GM19035 (cell line): ENCODE measurements around the gene RBM28.
A peak's percentile ranks its signal among the peaks of the same experiment; 100 is the strongest.

ENCODE experiments used
- ATAC-seq: cut with Tn5 transposase; IDR thresholded peaks from one replicate; pipeline ENCODE4 v1.9.1; 2021; ENCODE audit not compliant: unreplicated experiment

Gene RBM28

GRCh38 chr7:128343554-128344430 is at the start of gene RBM28:
Gene RBM28 (minus strand): TSS chr7:128343908. CDS start chr7:128343793, 115 bp downstream.
- peak; percentile 96 for ATAC-seq

GRCh38 chr7:128392446-128393327 is 49.0 kb upstream of the RBM28 start:
- no peak for ATAC-seq

DNA sequence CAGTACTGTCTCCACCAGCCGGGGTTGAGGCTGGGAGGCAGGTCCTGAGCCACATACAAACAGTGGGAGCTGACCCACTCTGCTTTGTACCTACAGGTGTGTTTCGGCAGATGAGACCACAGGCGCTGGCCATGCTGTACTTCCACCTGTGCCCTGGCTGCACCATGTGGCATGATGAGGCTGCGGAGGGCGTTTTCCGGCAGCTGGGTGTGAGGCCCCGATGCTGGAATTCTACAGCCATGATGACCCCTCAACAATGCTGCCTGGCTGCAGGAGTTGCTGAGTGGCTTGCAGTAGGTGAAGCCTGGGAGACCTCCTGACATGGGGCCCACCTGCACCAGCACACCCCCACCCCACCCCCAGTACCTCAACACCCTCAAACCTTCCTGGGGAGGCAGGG is 48.1 kb upstream of the RBM28 start:
- no peak for ATAC-seq

DNA sequence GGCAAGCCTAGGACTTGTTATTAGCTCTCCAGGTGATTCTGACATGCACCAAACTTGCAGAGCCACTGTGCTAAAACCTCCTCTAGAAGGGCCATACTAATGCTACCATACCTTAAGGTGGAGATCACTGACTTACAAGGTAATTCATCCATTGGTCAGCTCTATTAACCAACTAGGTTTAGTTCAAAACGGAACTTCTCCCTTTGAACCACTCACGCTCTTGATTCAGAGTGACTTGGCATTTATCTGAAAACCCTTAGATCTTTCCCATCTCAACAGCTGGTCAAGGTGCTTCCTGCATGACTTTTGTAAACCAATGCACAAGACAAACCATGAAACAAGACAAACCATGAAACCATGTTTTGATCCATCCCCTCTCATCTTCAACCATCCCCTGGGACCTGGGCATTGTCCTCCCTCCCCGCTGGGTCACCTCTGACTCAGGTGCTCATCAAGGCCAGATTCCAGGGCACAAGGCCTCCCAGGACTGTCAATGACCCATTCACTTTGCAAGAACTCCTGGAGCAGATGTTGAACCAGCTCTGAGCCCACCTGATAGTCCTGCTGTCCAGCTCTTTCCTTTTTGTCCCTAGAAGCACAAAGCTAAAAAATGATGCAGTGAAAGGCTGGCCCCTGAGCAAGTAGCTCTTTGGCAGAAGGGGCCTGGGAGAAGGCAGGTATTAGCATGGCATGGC is 47.3 kb upstream of the RBM28 start:
- ATAC-seq, result no peak

DNA sequence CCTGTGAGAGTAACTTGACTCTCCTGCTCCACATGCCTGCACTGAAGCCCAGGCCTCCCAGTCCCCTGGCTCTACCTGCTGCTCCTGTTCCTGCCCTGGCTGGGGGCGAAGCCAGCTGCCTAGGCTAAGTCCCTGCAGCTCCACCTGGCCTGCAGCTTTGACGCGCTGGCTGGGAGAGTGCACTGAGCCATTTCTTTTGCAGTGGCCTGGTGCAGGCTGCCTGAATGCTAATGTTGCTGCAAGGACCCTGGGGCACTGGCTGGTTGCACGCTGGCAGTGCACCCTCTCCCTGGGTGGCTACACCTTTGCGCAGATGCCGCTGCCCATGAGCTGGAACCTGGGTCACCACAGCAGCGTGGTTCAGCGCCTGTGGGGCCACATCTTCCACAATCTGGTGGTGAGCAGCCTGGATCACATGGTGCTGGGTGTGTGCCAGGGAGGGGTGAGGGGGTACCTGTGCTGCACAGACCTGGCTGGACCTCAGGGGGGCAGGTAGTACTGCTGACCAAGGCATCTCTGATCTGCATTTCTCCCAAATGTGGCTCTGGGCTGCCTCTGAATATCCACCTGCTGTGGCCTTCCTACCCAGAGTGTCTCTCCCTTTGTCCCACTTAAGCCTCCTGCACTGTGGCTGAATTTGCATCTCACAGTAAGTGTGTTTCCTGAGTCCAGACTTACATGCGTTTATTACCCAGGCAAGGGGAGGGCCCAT is 46.1 kb upstream of the RBM28 start:
- ATAC-seq, result no peak

DNA sequence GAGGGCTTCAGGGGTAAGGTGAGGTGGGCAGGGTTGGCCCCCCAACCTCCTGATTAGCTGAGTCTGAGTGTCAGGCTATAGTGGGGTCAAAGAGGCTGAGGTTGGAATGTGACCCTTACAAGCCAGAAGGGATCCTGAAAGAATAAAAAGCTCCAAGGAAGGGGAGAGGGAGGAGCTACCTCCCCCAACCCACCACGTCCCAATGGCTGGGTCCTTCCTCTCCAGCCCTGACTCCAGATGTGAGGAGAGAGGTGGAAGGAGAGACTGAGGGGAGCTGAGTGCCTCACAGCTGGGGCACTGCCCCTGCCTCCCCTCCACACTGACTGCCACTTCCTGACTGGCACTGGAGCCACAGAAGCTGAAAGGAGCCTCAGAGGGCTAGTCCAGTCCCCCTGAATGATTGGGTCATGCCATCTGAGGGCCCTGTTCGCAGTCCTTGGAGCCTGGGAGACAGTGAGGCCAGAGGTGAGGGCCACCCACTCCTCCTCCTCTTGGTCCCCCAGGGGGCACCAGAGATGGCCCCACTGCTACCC is 45.4 kb upstream of the RBM28 start:
- no peak for ATAC-seq

- no peak for ATAC-seq
Measured at GRCh38 chr7:128388145-128388485, 44.4 kb upstream of the RBM28 start.

GRCh38 chr7:128387216-128388144 is 43.8 kb upstream of the RBM28 start:
- ATAC-seq, result peak; percentile 75

DNA sequence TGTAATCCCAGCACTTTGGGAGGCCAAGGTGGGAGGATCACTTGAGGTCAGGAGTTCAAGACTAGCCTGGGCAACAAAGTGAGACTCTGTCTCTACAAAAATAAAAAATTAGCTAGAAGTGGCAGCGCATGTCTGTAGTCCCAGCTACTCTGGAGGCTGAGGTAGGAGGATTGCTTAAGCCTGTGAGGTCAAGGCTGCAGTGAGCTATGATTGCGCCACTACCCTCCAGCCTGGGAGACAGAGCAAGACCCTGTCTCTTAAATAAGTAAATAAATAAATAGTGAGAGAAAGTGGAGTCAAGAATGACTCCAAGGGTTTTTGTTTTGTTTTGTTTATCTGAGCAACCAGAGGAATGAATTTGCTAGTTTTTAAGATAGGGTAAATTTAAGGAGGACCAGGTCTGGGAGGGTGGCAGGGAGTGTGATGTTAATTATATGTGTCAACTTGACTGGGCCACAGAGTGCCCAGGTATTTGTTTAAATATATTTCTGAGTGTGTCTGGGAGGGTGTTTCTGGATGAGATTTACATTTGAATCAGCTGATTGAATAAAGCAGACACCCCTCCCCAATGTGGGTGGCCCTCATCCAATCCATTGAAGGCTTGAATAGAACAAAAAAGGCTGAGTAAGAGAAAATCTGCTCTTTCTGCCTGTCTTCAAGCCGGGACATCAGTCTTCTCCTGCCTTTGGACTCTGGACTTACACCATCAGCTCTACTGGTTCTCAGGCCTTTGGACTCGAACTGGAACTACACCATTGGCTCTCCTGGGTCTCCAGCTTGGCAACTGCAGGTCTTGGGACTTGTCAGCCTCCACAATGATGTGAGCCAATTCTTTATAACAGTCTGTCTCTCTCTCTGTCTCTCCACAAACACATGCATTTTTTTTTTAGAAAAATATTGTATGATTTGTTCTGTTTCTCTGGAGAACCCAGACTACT is 42.5 kb upstream of the RBM28 start:
- no peak for ATAC-seq

DNA sequence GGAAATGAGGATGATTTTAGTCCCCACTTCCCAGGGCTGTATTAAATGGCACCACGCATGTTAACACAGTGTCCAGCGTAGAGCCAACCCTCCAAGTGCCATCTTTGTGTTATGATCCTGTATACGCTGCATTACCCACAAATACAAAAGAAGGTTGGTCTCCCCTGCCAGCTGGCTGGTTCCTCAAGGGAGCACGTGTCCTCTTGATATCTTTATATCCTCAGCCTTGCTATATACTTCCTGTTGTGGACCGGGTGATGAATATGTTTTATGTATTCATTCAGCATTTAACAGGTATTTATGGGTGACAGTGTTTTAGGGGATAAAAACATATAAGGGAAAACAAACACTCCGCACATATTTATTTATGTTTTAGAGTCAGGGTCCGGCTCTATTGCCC is 41.0 kb upstream of the RBM28 start:
- no peak for ATAC-seq

- ATAC-seq, result no peak
Measured at GRCh38 chr7:128383776-128384175, 40.1 kb upstream of the RBM28 start.

DNA sequence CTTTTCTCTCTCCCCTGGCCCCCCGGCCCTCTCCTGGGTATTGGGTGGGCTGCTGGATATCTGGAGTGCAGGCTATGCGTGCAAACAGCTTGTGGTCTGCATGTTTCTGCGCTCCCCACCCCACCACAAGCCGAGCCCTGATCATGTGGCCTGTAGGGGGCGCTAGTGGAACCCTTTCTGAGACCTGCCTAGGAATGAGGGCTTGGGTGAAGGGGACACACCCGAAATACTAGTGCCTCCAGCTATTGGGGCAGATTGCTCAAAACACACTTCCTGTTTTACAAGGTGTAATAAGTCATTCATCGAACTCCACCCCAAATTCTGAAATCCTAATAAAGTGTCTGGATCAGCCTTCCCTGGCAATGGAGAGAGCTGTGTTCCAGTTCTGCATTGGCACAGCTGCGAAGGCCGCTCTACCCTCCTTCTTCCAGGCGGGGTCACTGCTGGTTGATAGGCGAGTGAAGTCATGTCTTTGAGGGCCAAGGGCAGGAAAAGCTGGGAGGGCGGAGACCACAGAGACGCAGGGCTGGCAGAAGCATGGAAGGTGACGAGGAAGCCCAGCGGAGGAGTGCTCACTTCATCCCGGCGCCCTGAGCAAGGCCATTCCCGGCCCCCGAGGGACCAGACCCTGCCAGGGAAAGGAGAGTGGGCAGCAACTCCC is 37.6 kb upstream of the RBM28 start:
- no peak for ATAC-seq

DNA sequence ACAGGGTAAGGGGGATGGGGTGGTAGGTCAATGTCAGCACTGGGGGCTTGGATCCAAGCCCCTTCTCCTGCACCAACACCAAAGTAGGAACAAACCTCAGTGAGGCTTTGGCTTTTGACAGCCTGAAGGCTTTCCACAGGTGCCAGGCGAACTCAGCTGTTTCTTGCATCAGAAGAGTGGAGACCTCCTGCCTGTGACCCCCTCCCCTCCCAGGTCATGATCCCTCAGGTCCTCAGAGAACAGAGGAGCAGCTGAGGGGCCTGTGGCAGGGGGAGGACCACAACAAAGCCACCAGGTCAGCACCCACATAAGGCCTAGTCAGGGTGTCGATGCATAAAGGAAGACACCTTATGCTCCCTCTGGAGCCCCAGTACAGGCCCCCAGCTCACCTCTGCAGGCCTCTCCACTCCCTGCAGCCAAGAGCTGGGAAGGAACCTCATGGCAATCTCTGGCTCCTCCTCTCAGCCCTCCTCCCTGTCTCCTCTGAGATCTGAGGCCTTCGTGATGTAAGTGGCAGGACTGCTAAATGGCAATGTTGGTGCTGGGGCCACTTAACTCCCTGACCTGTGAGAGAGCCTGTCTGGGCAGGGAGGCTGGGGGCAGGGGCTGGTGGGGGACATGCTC is 36.9 kb upstream of the RBM28 start:
- no peak for ATAC-seq

GRCh38 chr7:128379900-128380479 is 36.3 kb upstream of the RBM28 start:
- no peak for ATAC-seq

DNA sequence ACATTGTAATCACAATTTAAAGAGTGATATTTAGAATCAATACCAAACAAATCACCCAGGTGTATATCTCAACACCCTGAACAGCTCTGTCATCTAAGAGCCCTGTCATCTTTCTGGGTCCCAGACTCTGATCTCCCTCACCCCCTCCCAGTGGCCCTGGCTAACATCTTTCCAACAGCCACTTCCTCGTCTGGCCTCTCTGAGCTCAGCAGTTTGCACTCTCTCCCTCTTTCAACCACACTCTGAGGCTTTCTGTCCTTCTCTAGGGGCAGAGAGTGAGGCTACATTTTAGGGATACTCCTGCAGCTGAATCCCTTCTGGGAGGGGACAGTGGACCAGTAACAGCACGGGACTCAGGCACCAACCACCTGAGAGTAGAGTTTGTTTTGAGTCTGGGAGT is 34.9 kb upstream of the RBM28 start:
- ATAC-seq, result no peak

DNA sequence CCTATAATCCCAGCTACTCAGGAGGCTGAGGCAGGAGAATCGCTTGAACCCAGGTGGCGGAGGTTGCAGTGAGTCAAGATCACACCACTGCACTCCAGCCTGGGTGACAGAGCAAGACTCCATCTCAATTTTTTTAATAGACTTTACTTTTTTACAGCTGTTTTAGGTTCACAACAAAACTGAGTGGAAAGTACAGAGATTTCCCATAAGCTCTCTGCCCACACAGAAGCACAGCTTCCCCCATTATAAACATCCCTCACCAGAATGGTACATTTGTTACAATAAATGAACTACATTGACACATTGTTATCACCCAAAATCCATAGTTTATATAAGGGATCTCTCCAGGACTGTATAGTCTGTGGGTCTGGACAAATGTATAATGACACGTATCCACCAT is 32.4 kb upstream of the RBM28 start:
- no peak for ATAC-seq

GRCh38 chr7:128374041-128374440 is 30.3 kb upstream of the RBM28 start:
- ATAC-seq, result no peak
